ENCODE measurements around the gene CHSY3. TPM values are rescaled to one million over a fixed set of nuclear protein-coding genes. Genes with fewer than 3 reads are reported as not detected.

Gene CHSY3
- total and polyA plus RNA-seq, 7 donors = 0.33 to 2.9 (median 0.67) TPM

DNA sequence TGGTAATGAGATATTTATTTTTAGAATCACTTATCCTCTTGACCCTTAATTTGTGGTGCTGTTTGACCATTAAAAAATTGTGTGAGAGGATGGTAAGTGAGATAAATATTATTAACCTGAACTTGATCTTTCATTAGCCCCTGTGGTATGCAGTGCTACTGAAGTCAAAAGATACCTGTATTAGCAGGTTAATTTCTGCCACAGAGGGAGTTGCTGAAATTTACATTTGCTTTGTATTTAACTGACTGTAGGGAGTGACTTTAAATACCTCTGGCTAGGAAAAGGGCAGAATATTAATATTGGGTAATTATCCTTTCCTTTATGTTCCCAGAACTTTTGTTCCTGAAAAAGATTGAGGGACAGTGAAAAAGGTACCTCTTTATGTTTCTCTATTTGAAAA is 133.6 kb downstream of the CHSY3 start:
- TF ChIP-seq, protein P1, sequence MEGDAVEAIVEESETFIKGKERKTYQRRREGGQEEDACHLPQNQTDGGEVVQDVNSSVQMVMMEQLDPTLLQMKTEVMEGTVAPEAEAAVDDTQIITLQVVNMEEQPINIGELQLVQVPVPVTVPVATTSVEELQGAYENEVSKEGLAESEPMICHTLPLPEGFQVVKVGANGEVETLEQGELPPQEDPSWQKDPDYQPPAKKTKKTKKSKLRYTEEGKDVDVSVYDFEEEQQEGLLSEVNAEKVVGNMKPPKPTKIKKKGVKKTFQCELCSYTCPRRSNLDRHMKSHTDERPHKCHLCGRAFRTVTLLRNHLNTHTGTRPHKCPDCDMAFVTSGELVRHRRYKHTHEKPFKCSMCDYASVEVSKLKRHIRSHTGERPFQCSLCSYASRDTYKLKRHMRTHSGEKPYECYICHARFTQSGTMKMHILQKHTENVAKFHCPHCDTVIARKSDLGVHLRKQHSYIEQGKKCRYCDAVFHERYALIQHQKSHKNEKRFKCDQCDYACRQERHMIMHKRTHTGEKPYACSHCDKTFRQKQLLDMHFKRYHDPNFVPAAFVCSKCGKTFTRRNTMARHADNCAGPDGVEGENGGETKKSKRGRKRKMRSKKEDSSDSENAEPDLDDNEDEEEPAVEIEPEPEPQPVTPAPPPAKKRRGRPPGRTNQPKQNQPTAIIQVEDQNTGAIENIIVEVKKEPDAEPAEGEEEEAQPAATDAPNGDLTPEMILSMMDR (IDR thresholded peaks at IDR 0.05) = no peak
- Histone ChIP-seq H3K36me3 (ENCODE audit: insufficient read depth in 1 of 2, low read depth in 1 of 2) (no peaks in the 10 kb centered on the region), H3K4me3 (no peak overlapping the region), H3K9me3 (no peaks in the 10 kb centered on the region), H3K27ac (no peak overlapping the region), H3K27me3 (ENCODE audit: insufficient read depth in 3 of 3, low read length in 2 of 3) (no peaks in the 10 kb centered on the region), H3K4me1 (no peaks in the 10 kb centered on the region)
- ATAC-seq = no peak
- no peak for DNase-seq
- intact Hi-C loops (cut with DNase I) = no loop called here

DNA sequence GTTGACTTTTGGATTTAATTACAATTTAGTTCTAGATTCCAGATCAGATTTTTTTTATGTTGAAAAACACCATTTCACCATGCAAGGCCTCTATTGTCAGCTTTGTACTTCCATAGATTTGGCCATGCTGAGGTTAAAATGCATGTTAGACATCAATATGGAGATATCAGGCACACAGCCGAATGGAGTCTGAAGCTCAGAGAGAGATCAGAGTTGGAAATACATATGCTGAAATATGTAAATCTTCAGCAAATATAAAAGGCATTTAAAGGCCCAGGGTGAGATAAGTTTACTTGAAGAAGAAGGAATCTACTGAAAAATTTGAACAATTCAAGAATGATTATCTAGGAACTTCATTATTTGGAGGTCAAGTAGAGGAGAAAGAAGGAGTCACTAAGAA is 139.6 kb downstream of the CHSY3 start:
- Histone ChIP-seq H3K9me3 (no peaks in the 10 kb centered on the region), H3K27ac (no peak overlapping the region), H3K4me3 (no peak overlapping the region), H3K36me3 (ENCODE audit: insufficient read depth in 1 of 2, low read depth in 1 of 2) (no peaks in the 10 kb centered on the region), H3K4me1 (no peaks in the 10 kb centered on the region), H3K27me3 (ENCODE audit: insufficient read depth in 3 of 3, low read length in 2 of 3) (no peaks in the 10 kb centered on the region)
- DNase-seq (no peak), ATAC-seq (no peak)
- WGBS, 3 donors = 93 to 97% (median 94%) methylated on average over 1 of the region's 1 CpG
- TF ChIP-seq, protein P1 (IDR thresholded peaks at IDR 0.05) = no peak
- intact Hi-C loops (cut with DNase I) = no loop called here

DNA sequence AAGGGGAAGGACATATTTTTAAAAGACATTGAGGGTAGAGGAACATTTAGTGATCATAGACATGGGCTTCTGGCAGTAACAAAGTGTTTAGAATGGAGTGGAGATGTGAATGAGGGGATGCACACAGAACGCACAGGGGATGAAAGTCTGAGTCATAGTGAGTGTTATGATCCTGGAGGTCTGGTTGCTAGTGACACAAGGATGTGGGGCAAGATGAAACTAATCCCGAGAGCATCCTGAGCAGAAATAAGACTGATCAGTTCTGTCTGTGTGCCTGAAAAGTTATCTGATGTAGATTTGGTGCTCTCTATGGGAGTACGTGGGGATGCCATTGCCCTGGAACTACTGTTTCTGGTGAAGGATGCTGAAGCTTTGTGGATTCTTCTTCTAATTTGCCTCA is 141.1 kb downstream of the CHSY3 start:
- intact Hi-C loops (cut with DNase I) = no loop called here
- no peaks in the 10 kb centered on the region for H3K27me3 ChIP-seq (ENCODE audit: insufficient read depth in 3 of 3, low read length in 2 of 3)

DNA sequence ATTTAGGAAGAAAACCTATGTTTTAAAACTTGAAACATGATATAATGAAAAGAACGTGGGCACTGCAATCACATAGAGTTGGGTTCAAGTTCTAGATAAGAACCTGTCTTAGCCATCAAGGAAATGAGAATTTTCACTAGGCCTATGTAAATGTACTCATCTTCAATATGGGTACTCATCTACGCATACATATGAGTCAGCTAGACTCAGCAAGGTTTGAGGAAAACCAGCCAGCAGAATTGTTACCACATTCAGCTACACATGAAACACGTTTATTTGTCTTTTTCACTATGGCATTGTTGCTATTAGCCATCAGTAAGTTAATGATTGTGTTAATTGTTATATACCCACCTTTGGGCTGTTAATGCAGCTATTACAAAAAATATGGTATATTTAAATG is 146.3 kb downstream of the CHSY3 start:
- Histone ChIP-seq H3K36me3 (ENCODE audit: insufficient read depth in 1 of 2, low read depth in 1 of 2) (no peaks in the 10 kb centered on the region), H3K4me1 (no peaks in the 10 kb centered on the region), H3K27me3 (ENCODE audit: insufficient read depth in 3 of 3, low read length in 2 of 3) (no peaks in the 10 kb centered on the region), H3K27ac (no peak overlapping the region), H3K4me3 (no peak overlapping the region), H3K9me3 (no peaks in the 10 kb centered on the region)
- 85 to 88% (median 86%) methylated on average over 3 of the region's 3 CpGs for WGBS, 3 donors
- intact Hi-C loops (cut with DNase I) = no loop called here
- DNase-seq (no peak), ATAC-seq (no peak)
- TF ChIP-seq, protein P1 (IDR thresholded peaks at IDR 0.05) = no peak

More for the DNA sequence above, 141.1 kb downstream of the CHSY3 start:
- Histone ChIP-seq H3K4me3 (no peak overlapping the region), H3K36me3 (ENCODE audit: insufficient read depth in 1 of 2, low read depth in 1 of 2) (no peaks in the 10 kb centered on the region), H3K27ac (no peak overlapping the region), H3K9me3 (no peaks in the 10 kb centered on the region), H3K4me1 (no peaks in the 10 kb centered on the region)
- DNase-seq = no peak
- TF ChIP-seq, protein P1 (IDR thresholded peaks at IDR 0.05) = no peak
- 84 to 88% (median 87%) methylated on average over 3 of the region's 3 CpGs for WGBS, 3 donors
- no peak for ATAC-seq

DNA sequence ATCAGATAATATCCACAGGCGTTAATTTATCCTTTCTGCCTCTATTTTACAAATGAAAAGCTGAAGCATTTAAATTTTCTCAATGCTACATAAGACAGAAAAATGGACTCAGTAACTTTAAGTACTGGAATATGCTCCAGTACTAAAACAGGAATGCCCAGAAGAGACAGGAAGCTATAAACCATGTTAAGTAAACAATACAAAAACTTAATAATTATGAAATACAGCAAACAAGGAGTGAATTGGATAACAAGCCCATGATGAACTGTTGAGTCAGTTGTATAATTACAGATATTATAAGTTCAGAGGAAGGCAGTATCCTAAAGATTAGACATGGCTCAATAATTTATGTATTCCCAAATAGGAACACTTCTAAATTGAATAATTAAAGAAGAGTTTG is 148.5 kb downstream of the CHSY3 start:
- TF ChIP-seq, protein P1 (IDR thresholded peaks at IDR 0.05) = no peak
- intact Hi-C loops (cut with DNase I) = no loop called here

More for the DNA sequence above, 148.5 kb downstream of the CHSY3 start:
- Histone ChIP-seq H3K27ac (no peak overlapping the region), H3K36me3 (ENCODE audit: insufficient read depth in 1 of 2, low read depth in 1 of 2) (no peaks in the 10 kb centered on the region), H3K9me3 (no peaks in the 10 kb centered on the region), H3K4me3 (no peak overlapping the region), H3K27me3 (ENCODE audit: insufficient read depth in 3 of 3, low read length in 2 of 3) (no peaks in the 10 kb centered on the region), H3K4me1 (no peaks in the 10 kb centered on the region)
- 74 to 81% (median 78%) methylated on average over 1 of the region's 1 CpG for WGBS, 3 donors
- ATAC-seq (no peak), DNase-seq (no peak)
